Trophoblast cell (in vitro differentiated cells and primary cell): ENCODE results near the gene PPP1R8.

Experiments
- DNase-seq, 2 donors: peaks; one replicate each; pipeline ENCODE4 v3.0.0-alpha.2; 2016
- H2AFZ ChIP-seq: 2 replicates; pipeline ENCODE4 v1.6.1; 2013; ENCODE audit warnings: low read length, moderate library complexity, mild to moderate bottlenecking; ENCODE audit not compliant: insufficient read depth, poor library complexity
- H2AK5ac ChIP-seq: 2 replicates; pipeline ENCODE4 v1.6.1; 2013; ENCODE audit warnings: mild to moderate bottlenecking, low read length
- H2BK120ac ChIP-seq: 2 replicates; pipeline ENCODE4 v1.6.1; 2013; ENCODE audit warnings: low read length, mild to moderate bottlenecking, moderate library complexity; ENCODE audit not compliant: insufficient read depth, poor library complexity
- H2BK12ac ChIP-seq: 2 replicates; pipeline ENCODE4 v1.6.1; 2013; ENCODE audit warnings: mild to moderate bottlenecking, low read length, moderate library complexity
- H2BK5ac ChIP-seq: 2 replicates; pipeline ENCODE4 v1.6.1; 2013; ENCODE audit warnings: low read length, low read depth, moderate library complexity, mild to moderate bottlenecking; ENCODE audit not compliant: poor library complexity
- H3K14ac ChIP-seq: 2 replicates; pipeline ENCODE4 v1.6.1; 2013; ENCODE audit warnings: mild to moderate bottlenecking, low read length
- H3K18ac ChIP-seq: 2 replicates; pipeline ENCODE4 v1.6.1; 2013; ENCODE audit warnings: mild to moderate bottlenecking, low read length
- H3K23ac ChIP-seq: 2 replicates; pipeline ENCODE4 v1.6.1; 2013; ENCODE audit warnings: low read length
- H3K27ac ChIP-seq: 2 replicates; pipeline ENCODE4 v1.5.1; 2013; ENCODE audit warnings: low read depth, mild to moderate bottlenecking, inconsistent platforms, low read length, moderate library complexity
- H3K27me3 ChIP-seq: 2 replicates; pipeline ENCODE4 v1.6.1; 2013; ENCODE audit warnings: inconsistent platforms, mild to moderate bottlenecking, low read length, moderate library complexity; ENCODE audit not compliant: insufficient read depth
- H3K36me3 ChIP-seq, 2 experiments: 1 replicate in 1 of 2; 2 replicates in 1 of 2; pipeline ENCODE4 v1.6.1; 2013; ENCODE audit warnings: low read length in 2 of 2, mild to moderate bottlenecking in 2 of 2, moderate library complexity in 1 of 2; ENCODE audit not compliant: insufficient read depth in 2 of 2, control insufficient read depth in 1 of 2
- H3K4ac ChIP-seq: 2 replicates; pipeline ENCODE4 v1.6.1; 2013; ENCODE audit warnings: low read depth, mild to moderate bottlenecking, low read length, moderate library complexity
- H3K4me1 ChIP-seq, 2 experiments: 1 replicate in 1 of 2; 2 replicates in 1 of 2; pipeline ENCODE4 v1.6.1; 2013; ENCODE audit warnings: low read length in 2 of 2, mild to moderate bottlenecking in 2 of 2, moderate library complexity in 1 of 2; ENCODE audit not compliant: insufficient read depth in 2 of 2, control insufficient read depth in 1 of 2
- H3K4me2 ChIP-seq: 2 replicates; pipeline ENCODE4 v1.6.1; 2013; ENCODE audit warnings: inconsistent platforms, mild to moderate bottlenecking, low read length, moderate library complexity
- H3K4me3 ChIP-seq: 2 replicates; pipeline ENCODE4 v1.5.1; 2013; ENCODE audit warnings: mild to moderate bottlenecking, low read depth, low read length, inconsistent platforms
- H3K79me1 ChIP-seq: one replicate; pipeline ENCODE4 v1.6.1; 2013; ENCODE audit warnings: low read length
- H3K79me2 ChIP-seq: 2 replicates; pipeline ENCODE4 v1.6.1; 2013; ENCODE audit warnings: low read length, mild to moderate bottlenecking; ENCODE audit not compliant: control insufficient read depth, insufficient read depth, poor library complexity
- H3K9ac ChIP-seq: 2 replicates; pipeline ENCODE4 v1.6.1; 2013; ENCODE audit warnings: mild to moderate bottlenecking, low read length
- H3K9me3 ChIP-seq: 2 replicates; pipeline ENCODE4 v1.6.1; 2013; ENCODE audit warnings: low read depth, mild to moderate bottlenecking, control low read depth, inconsistent platforms, low read length; ENCODE audit not compliant: insufficient read depth
- H4K12ac ChIP-seq: 2 replicates; pipeline ENCODE4 v1.6.1; 2013; ENCODE audit warnings: low read depth, mild to moderate bottlenecking, low read length, moderate library complexity
- H4K8ac ChIP-seq: 2 replicates; pipeline ENCODE4 v1.6.1; 2013; ENCODE audit warnings: low read depth, mild to moderate bottlenecking, low read length, moderate library complexity
- H4K91ac ChIP-seq: one replicate; pipeline ENCODE4 v1.6.1; 2013; ENCODE audit warnings: low read depth, mild to moderate bottlenecking, low read length, moderate library complexity
- WGBS: extraction: QIAGEN DNeasy Blood & Tissue Kit; methylation state at CpG from one replicate; pipeline ENCODE4 v1.1.7; 2013; ENCODE audit warnings: missing lambda C conversion rate; ENCODE audit not compliant: insufficient read length, insufficient coverage; ENCODE audit errors: extremely low coverage; 5-methylcytosine and 5-hydroxymethylcytosine counted together

Gene PPP1R8

DNA sequence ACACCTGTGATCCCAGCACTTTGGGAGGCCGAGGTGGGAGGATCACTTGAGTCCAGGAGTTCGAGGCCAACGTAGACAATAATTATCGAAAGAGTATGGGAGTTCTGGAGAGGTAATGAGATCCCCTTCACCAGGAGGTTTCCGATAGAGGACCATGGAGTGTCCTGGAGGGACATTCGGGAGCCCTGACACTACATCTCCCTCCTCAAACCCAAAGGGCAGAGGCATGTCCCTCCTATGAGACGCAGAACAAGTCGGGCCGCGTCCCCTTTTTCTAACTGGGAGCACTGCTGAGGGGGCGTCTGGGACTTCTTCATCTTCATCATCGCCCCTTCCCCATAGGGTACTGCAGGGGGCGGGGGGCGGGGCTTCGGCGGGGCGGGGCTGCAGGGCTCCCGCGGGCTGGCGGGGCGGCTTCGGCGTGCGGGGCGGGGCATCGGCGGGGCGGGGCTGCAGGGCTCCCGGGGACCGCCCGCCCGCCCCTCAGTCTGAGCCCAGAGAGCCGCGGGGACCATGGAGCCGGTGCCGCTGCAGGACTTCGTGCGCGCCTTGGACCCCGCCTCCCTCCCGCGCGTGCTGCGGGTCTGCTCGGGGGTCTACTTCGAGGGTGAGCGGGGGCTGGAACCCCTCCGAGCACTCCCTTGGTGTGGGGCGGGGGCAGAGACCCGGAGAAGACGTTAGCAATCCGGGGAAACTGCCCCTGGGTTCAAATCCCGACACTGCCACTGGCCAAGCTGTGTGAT, 41.6 kb downstream of the PPP1R8 start, which contains the start of gene THEMIS2:
Gene THEMIS2 (plus strand): TSS at position 486 of the 743 bp plus-strand sequence. CDS start 28 bp downstream, at position 514.
- no peak within 1 kb of the TSS for H3K27ac ChIP-seq
- no CpG with 5 or more reads among the region's 53 CpGs for WGBS
- H4K12ac ChIP-seq: no peak within 1 kb of the TSS

DNA sequence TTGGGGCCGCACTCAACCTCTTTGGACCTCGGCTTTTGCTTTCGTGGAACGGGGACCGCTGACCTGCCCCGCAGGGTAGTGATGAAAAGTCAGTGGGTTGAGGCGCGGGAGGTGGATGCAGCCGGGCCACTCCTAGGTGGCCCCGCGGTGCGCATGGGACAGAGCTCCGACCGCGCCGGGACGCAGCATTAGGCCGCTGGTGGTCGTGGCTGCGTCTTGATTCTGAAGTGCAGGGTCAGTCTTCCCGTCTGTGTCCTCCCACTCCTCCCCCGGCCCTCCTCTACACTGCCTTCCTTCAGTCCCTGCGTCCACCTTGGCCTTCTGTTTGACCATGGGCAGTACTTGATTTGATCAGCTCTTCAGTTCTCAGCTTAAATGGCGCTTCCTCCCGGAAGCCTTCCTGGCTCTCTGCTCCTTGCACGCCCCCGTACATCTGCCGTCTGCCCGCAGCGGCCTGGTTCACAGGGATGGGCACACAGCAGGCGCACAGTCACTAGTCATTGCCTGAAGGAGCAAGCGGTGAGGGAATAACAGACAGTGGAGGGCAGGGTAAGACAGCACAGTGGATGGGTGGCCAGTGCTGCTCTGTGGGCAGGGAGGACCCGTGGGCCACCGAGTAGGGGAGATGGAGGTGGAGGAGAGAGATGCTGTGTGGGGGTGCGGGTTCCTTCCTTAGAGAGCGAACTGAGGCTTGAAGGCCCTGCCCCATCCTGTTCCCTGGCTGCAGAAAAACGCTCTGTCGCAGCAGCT, 42.4 kb downstream of the PPP1R8 start:
- DNase-seq: peak in 1 of 2 donors; percentile 27
- Histone ChIP-seq H3K23ac (no peak overlapping the region), H3K4me3 (peak overlapping the region; percentile 67), H3K4me1 (peaks cover 5 to 10% of the 10 kb centered on the region in 2 experiments), H4K12ac (no peak overlapping the region), H3K79me1 (no peaks in the 10 kb centered on the region), H3K27me3 (no peaks in the 10 kb centered on the region), H3K4me2 (peak overlapping the region; percentile 72), H3K9ac (no peak overlapping the region), H2AFZ (peak overlapping the region; percentile 99), H3K9me3 (no peaks in the 10 kb centered on the region), H4K91ac (no peak overlapping the region), H3K4ac (no peak overlapping the region), H3K79me2 (no peaks in the 10 kb centered on the region), H3K36me3 (no peaks in the 10 kb centered on the region), H3K18ac (peak overlapping the region; percentile 35), H3K27ac (no peak overlapping the region), H2BK12ac (no peak overlapping the region), H3K14ac (peak overlapping the region; percentile 64), H4K8ac (peak overlapping the region; percentile 75), H2BK120ac (no peak overlapping the region), H2AK5ac (no peak overlapping the region), H2BK5ac (no peak overlapping the region)
- no CpG with 5 or more reads among the region's 38 CpGs for WGBS

More for the DNA sequence above, 41.6 kb downstream of the PPP1R8 start, which contains the start of gene THEMIS2:
- peak in 1 of 2 donors; percentile 43 for DNase-seq
- H3K23ac ChIP-seq: no peak within 1 kb of the TSS
- H3K79me1 ChIP-seq: no peaks in the 10 kb centered on the region
- H3K14ac ChIP-seq: peak within 1 kb of the TSS; percentile 64
- peaks cover 5 to 10% of the 10 kb centered on the region in 2 experiments for H3K4me1 ChIP-seq
- peak within 1 kb of the TSS; percentile 72 for H3K4me2 ChIP-seq
- H3K9ac ChIP-seq: no peak within 1 kb of the TSS
- no peak within 1 kb of the TSS for H2BK5ac ChIP-seq
- no peak within 1 kb of the TSS for H3K4ac ChIP-seq
- peak within 1 kb of the TSS; percentile 67 for H3K4me3 ChIP-seq
- no peaks in the 10 kb centered on the region for H3K36me3 ChIP-seq
- H2AK5ac ChIP-seq: no peak within 1 kb of the TSS
- peak within 1 kb of the TSS; percentile 75 for H4K8ac ChIP-seq
- H3K18ac ChIP-seq: peak within 1 kb of the TSS; percentile 35
- no peak within 1 kb of the TSS for H2BK12ac ChIP-seq
- H4K91ac ChIP-seq: no peak within 1 kb of the TSS
- no peaks in the 10 kb centered on the region for H3K9me3 ChIP-seq
- H3K79me2 ChIP-seq: no peaks in the 10 kb centered on the region
- H2AFZ ChIP-seq: peak within 1 kb of the TSS; percentile 99
- no peaks in the 10 kb centered on the region for H3K27me3 ChIP-seq
- no peak within 1 kb of the TSS for H2BK120ac ChIP-seq

DNA sequence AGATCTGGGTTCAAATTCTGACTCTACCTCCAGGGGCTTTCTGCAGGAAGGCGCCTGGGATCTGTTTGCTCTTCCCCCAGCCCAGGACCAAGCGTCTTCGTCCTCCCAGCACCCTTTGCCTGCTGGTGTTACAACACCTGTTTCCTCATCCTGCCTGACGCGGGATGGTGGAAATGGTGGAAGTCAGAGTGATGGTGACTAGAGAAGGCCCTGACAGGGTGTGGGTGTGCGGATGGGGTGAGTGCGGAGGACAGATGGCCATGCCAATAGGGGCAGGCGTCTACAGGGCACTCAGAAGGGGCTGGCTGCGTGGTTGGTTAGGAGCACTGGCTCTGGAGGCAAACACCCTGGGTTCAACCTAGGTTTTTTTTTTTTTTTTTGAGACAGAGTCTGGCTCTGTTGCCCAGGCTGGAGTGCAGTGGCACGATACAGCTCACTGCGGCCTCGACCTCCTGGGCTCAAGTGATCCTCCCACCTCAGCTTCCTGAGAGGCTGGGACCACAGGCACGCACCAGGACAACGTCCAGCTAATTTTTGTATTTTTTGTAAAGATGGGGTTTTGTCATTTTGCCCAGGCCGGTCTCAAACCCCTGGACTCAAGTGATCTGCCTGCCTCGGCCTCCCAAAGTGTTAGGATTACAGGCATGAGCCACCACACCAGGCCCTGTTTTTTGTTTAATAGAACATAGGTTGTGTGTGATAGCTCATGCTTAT, 43.2 kb downstream of the PPP1R8 start:
- Histone ChIP-seq H3K79me1 (no peaks in the 10 kb centered on the region), H3K79me2 (no peaks in the 10 kb centered on the region)

DNA sequence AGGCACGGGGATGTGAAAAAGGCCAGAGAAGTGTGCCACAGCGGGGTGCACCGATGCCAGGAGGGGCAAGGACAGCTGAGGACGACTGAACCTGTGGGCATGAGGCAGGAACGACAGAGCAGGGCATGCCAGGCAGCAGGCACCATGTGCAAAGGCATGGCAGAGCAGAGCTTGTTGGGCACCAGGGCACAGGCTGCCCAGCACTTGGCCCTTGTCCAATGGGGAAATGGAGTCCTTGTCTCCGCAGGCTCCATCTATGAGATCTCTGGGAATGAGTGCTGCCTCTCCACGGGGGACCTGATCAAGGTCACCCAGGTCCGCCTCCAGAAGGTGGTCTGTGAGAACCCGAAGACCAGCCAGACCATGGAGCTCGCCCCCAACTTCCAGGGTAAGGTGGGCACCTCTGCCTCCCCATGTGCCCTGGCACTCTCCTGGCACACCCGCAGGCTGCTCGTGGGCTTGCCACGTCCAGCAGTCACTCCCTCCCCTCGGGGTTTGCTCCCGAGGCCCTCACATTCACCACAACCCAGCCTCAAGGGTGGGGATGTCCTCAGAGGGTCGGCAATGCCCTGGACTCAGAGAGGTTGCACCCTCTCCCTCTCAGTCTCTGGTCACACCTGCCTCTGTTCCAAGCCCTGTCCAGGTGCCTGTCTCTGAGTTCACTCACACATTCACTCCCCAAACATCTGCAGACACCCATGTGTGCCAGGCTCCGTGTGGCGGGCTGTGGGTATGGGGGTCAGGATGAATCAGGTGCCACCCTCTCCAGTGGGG, 45.9 kb downstream of the PPP1R8 start:
- Histone ChIP-seq H3K4me1 (peaks cover 5 to 10% of the 10 kb centered on the region in 2 experiments), H3K27me3 (no peaks in the 10 kb centered on the region), H2AFZ (no peak overlapping the region), H3K79me2 (no peaks in the 10 kb centered on the region), H2BK5ac (no peak overlapping the region), H3K4me3 (no peak overlapping the region), H3K4ac (no peak overlapping the region), H4K8ac (no peak overlapping the region), H3K79me1 (no peaks in the 10 kb centered on the region), H3K23ac (no peak overlapping the region), H4K91ac (no peak overlapping the region), H2BK120ac (no peak overlapping the region), H3K36me3 (no peaks in the 10 kb centered on the region), H3K4me2 (no peak overlapping the region), H3K14ac (no peak overlapping the region), H3K9ac (no peak overlapping the region), H3K18ac (no peak overlapping the region), H2AK5ac (no peak overlapping the region), H4K12ac (no peak overlapping the region), H2BK12ac (no peak overlapping the region), H3K27ac (no peak overlapping the region), H3K9me3 (no peaks in the 10 kb centered on the region)
- no peak for DNase-seq
- WGBS: no CpG with 5 or more reads among the region's 18 CpGs

More for the DNA sequence above, 43.2 kb downstream of the PPP1R8 start:
- H3K9me3 ChIP-seq: no peaks in the 10 kb centered on the region
- no peak overlapping the region for H2BK120ac ChIP-seq
- no peak overlapping the region for H3K23ac ChIP-seq
- H4K8ac ChIP-seq: no peak overlapping the region
- WGBS: no CpG with 5 or more reads among the region's 16 CpGs
- no peak overlapping the region for H3K18ac ChIP-seq
- no peak overlapping the region for H3K4me3 ChIP-seq
- H3K36me3 ChIP-seq: no peaks in the 10 kb centered on the region
- H2AFZ ChIP-seq: no peak overlapping the region
- H3K14ac ChIP-seq: no peak overlapping the region
- no peak overlapping the region for H2BK5ac ChIP-seq
- no peak overlapping the region for H3K4me2 ChIP-seq
- no peak overlapping the region for H4K91ac ChIP-seq
- no peak overlapping the region for H4K12ac ChIP-seq
- no peaks in the 10 kb centered on the region for H3K27me3 ChIP-seq
- H3K4me1 ChIP-seq: peaks cover 5 to 10% of the 10 kb centered on the region in 2 experiments
- H2AK5ac ChIP-seq: no peak overlapping the region
- no peak for DNase-seq
- no peak overlapping the region for H3K9ac ChIP-seq
- H3K27ac ChIP-seq: no peak overlapping the region
- H2BK12ac ChIP-seq: no peak overlapping the region
- no peak overlapping the region for H3K4ac ChIP-seq
